Measurements from ENCODE around the gene BAIAP3.
A peak's percentile ranks its signal among the peaks of the same experiment; 100 is the strongest.
"Not testable (repeated sequence)": the region's sequence is repeated elsewhere in the genome, so short reads cannot be mapped to it uniquely, and the experiment has no call there.

Gene BAIAP3

GRCh38 chr16:1317479-1318267 lies 15.8 kb upstream of the BAIAP3 start:
- no peak for DNase-seq

GRCh38 chr16:1318268-1318545 lies 15.2 kb upstream of the BAIAP3 start:
- no peak for DNase-seq

GRCh38 chr16:1319041-1319440 lies 14.4 kb upstream of the BAIAP3 start:
- DNase-seq = no peak

- DNase-seq = no peak
These were observed 13.3 kb upstream of the BAIAP3 start for GRCh38 chr16:1320097-1320496.

- no peak for DNase-seq
These were observed 12.7 kb upstream of the BAIAP3 start for GRCh38 chr16:1320658-1321240.

- no peak for DNase-seq
These were observed 11.0 kb upstream of the BAIAP3 start for GRCh38 chr16:1322407-1322806.

- no peak for DNase-seq
These were observed 9.9 kb upstream of the BAIAP3 start for GRCh38 chr16:1323296-1324239.

GRCh38 chr16:1324286-1324826 lies 9.1 kb upstream of the BAIAP3 start:
- no peak for DNase-seq

GRCh38 chr16:1325261-1325660 lies 8.2 kb upstream of the BAIAP3 start:
- DNase-seq = no peak

GRCh38 chr16:1325673-1326371 lies 7.6 kb upstream of the BAIAP3 start:
- no peak for DNase-seq

- no peak for DNase-seq
These were observed 7.1 kb upstream of the BAIAP3 start for GRCh38 chr16:1326391-1326790.

- DNase-seq = no peak
These were observed 6.4 kb upstream of the BAIAP3 start for GRCh38 chr16:1326946-1327618.

GRCh38 chr16:1327619-1327947 lies 5.9 kb upstream of the BAIAP3 start:
- DNase-seq = no peak

- not testable (repeated sequence) for DNase-seq
These were observed 5.3 kb upstream of the BAIAP3 start for GRCh38 chr16:1328136-1328535.

- DNase-seq = not testable (repeated sequence)
These were observed 4.5 kb upstream of the BAIAP3 start for GRCh38 chr16:1328961-1329360.

- no peak for DNase-seq
These were observed 3.1 kb upstream of the BAIAP3 start for GRCh38 chr16:1330260-1330914.

- no peak for DNase-seq
These were observed 2.3 kb upstream of the BAIAP3 start for GRCh38 chr16:1330931-1331711.

GRCh38 chr16:1331712-1332617 lies 1.5 kb upstream of the BAIAP3 start:
- DNase-seq = peak; percentile 37

GRCh38 chr16:1332618-1333148 lies 762 bp upstream of the BAIAP3 start:
- DNase-seq = no peak
